ENCODE measurements around the gene CAPN7.

Gene CAPN7

DNA sequence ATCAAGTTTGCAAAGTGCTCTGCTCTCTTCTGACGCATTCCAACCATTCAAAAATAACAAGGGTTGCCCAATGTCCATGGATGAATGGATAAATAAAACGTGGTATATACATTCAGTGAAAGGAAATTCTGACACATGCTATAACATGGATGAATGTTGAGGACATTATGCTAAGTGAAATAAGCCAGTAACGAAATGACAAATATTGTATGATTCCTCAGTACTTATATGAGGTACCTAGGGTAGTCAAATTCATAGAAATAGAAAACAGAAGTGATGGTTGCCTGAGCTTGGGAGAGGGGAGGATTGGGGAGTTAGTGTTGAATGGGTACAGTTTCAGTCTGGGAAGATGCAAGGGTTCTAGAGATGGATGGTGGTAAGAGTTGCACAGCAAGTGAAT, 92.5 kb downstream of the CAPN7 start:
- no peak for DNase-seq (ENCODE audit: low read depth in 2 of 2)

DNA sequence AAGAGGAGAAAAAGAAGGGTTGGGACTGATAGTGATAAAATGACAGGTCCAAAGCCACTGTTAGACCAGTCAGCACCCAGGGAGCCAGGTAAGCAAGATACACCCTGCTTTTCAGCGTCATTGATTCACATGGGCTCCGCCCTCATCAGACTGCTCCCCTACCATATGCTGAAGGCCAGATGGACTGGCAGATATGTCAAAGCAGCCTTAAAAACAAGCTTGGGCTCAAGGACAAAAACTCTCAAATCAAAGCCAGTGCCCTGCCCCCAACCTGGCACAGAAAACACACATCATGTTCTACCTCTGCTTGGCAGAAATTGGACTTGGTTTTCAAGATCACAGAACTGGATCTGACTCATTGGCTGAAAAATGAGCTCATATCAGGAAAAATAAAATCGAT, 93.0 kb downstream of the CAPN7 start:
- no peak for DNase-seq (ENCODE audit: low read depth in 2 of 2)

DNA sequence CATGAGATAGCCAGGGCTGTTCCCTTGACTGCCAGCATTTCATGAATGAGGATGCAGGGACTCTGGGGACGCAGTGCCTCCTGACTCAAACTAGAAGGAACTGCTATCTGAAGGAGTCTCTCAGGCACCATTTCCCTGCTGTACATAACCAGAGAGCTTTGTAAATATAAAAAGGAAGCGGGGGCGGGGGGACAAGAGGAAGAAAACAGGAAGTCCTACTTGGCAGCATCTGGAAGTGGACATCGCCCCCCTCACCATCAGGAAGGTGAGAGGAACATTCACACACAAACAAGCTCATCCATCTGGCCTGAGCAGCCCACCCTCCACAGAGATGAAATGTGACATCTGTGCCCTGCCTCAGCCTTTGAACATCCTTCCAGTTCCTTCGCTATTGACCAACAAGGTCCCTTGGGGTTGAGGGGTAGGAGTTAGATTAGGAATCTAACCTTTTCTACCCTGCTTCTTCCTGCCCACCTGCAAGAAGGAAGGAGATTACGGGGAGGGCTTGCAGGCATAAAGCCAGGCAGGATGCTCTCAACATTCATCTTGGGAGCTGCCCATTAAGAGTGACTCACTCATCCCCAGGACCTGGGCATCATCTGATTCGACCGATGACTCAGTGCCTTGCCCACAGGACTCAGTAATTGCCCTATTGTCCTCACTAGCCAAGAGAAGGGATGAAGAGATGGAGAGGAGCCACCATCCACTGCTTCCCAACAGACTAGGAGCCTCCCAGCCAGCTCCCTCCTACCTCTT, 94.5 kb downstream of the CAPN7 start:
- no peak for DNase-seq (ENCODE audit: low read depth in 2 of 2)

DNA sequence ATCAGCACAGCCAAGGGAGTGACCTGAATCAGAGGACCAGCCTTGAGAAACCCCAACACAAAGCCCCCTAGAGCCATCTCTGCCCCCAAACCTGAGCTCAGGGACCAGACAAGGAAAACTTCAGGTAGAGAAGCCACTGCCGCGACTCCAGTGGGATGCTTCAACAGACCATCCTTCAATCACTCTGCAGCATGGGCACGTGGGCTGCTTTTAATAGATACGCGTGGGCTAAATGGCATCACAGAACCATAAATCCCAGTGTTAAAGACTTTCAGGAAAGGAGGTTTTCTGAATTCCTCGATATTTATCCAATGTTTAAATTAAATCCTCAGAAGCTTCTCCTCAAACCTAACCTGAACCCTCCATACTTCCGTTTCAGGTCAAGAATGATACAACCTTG, 95.7 kb downstream of the CAPN7 start:
- DNase-seq (ENCODE audit: low read depth in 2 of 2) = no peak
